GM19397 (cell line): Measurements from ENCODE around the gene PRR14L.
"Not testable (repeated sequence)": the region's sequence is repeated elsewhere in the genome, so short reads cannot be mapped to it uniquely, and the experiment has no call there.

ENCODE experiments used
- ATAC-seq: cut with Tn5 transposase; IDR thresholded peaks from one replicate; pipeline ENCODE4 v1.9.1; 2021; ENCODE audit warnings: mild to moderate bottlenecking, moderate library complexity; ENCODE audit not compliant: unreplicated experiment

The PRR14L gene

GRCh38 chr22:31742115-31742514 is 7.8 kb downstream of the PRR14L start:
- no peak for ATAC-seq

DNA sequence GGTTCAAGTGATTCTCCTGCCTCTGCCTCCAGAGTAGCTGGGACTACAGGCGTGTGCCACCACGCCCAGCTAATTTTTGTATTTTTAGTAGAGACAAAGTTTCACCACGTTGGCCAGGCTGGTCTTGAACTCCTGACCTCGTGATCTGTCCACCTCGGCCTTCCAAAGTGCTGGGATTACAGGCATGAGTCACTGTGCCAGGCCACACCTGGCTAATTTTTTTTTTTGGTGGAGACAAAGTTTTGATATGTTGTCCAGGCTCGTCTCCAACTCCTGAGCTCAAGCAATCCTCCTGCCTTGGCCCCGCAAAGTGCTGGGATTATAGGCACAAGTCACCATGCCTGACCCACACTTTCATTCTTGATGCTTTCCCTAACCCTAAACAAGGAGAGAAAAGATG is 9.6 kb downstream of the PRR14L start:
- ATAC-seq, result not testable (repeated sequence)

- no peak for ATAC-seq
Observed at GRCh38 chr22:31739795-31740201, 10.1 kb downstream of the PRR14L start.

GRCh38 chr22:31738566-31738965 is 11.4 kb downstream of the PRR14L start:
- no peak for ATAC-seq

GRCh38 chr22:31737932-31738331 is 12.0 kb downstream of the PRR14L start:
- ATAC-seq, result no peak

DNA sequence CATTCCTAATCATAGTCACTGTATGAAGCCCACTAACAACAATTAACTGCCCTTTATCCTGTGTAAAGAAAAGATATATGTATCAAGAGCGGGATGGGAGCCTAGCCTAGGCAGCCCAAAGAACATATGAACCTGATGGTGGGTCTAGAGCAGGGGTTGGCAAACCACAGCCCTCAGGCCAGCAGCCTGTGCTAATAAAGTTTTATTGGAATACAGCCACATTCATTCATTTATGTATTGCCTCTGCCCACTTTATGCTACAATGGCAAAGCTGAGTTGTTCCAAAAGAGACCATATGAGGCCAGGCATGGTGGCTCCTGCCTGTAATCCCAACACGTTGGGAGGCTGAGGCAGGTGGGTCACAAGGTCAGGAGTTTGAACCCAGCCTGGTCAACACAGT is 13.5 kb downstream of the PRR14L start:
- ATAC-seq, result no peak

DNA sequence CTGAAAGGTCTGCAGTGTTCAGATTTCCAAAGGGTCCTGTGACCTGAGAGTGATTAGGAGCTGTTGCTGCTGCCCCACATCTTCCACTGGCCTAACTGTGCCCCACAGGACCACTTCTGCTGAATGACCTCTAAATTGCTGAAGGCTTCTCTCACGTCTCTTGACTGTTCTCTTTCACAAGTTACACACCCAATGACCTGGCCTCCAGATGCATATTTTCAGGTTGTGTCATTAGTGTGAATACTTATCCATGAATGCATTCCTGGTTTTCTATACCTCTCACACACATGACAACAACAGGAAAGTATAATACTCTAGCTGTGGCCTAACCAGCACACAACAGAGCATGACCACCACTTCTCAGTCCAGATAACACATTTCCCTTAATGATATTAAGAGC is 15.4 kb downstream of the PRR14L start:
- no peak for ATAC-seq

- ATAC-seq, result no peak
Observed at GRCh38 chr22:31733580-31734079, 16.3 kb downstream of the PRR14L start.

GRCh38 chr22:31732089-31732829 is 17.7 kb downstream of the PRR14L start:
- ATAC-seq, result no peak

GRCh38 chr22:31730344-31730711 is 19.6 kb downstream of the PRR14L start:
- ATAC-seq, result no peak

GRCh38 chr22:31728857-31729256 is 21.1 kb downstream of the PRR14L start:
- ATAC-seq, result no peak

- ATAC-seq, result no peak
Observed at GRCh38 chr22:31726692-31727091, 23.2 kb downstream of the PRR14L start.

GRCh38 chr22:31723723-31724122 is 26.2 kb downstream of the PRR14L start:
- no peak for ATAC-seq

GRCh38 chr22:31719850-31720471 is 30.0 kb downstream of the PRR14L start:
- ATAC-seq, result no peak

- ATAC-seq, result no peak
Observed at GRCh38 chr22:31715147-31715778, 34.7 kb downstream of the PRR14L start.

GRCh38 chr22:31711226-31711625 is 38.7 kb downstream of the PRR14L start:
- not testable (repeated sequence) for ATAC-seq

DNA sequence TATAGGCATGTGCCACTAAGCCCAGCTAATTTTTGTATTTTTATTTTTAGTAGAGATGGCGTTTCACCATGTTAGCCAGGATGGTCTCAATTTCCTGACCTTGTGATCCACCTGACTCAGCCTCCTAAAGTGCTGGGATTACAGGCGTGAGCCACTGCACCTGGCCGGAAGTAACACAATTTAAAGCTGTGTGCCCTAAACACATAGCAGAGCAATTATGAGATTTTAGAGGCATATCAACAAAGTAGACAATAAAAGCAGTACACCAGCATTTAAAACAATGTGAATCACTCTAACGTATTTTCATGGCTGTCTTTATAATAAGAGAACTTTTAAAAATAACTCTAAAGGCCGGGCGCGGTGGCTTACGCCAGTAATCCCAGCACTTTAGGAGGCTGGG is 42.4 kb downstream of the PRR14L start:
- no peak for ATAC-seq

DNA sequence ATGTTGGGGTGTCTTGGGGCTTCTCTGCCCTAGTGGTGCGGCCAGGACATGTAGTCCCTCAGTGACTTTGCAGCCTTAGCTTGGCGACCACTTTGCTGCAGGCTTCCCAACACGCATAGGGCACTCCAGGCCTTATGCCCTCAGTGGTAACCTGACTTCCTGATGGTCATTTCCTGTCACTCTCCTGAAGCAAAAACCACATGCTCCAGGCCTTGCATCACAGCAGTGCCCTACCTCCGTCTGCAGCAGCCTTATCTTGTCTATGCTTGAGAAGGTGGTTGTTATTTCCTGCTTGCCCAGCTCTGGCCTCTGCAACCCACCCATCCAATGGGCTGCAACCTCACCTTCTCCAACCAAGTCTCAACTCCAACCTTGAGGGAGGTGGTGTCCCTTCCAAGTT is 54.5 kb downstream of the PRR14L start:
- ATAC-seq, result no peak

DNA sequence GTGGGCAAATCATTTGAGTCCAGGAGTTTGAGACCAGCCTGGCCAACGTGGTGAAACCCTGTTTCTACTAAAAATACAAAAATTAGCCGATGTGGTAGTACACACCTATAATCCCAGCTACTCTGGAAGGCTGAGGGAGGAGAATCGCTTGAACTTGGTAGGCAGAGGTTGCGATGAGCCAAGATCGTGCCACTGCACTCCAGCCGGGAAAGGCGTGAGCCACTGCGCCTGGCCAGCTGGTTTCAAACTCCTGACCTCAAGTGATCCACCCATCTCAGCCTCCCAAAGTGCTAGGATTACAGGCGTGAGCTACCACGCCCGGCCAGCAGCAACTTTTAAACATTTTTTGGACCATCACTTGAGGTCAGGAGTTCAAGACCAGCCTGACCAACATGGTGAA is 55.9 kb downstream of the PRR14L start:
- not testable (repeated sequence) for ATAC-seq

GRCh38 chr22:31692186-31692886 is 57.6 kb downstream of the PRR14L start:
- ATAC-seq, result no peak

DNA sequence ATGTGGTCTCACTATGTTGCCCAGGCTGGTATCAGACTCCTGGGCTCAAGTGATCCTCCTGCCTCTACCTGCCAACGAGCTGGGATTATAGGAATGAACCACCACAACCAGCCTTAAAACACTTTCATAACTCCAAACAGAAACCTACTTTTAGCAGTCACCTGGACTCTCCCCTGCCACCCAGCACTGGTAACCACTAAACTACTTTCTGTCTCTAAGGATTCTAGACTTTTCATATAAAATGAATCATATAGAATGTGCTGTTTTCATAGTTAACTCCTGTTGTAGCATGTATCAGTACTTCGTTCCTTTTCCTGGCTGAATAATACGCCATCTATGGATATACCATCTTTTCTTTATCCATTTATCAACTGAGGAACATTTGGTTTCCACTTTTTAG is 58.5 kb downstream of the PRR14L start:
- no peak for ATAC-seq
